ENCODE measurements around the gene IL31RA.

Gene IL31RA

GRCh38 chr5:55860288-55860687 is 9.1 kb downstream of the IL31RA start:
- DNase-seq (ENCODE audit: low read depth) = no peak

- no peak for DNase-seq (ENCODE audit: low read depth)
Observed at GRCh38 chr5:55860709-55861108, 9.6 kb downstream of the IL31RA start.

- no peak for DNase-seq (ENCODE audit: low read depth)
Observed at GRCh38 chr5:55864606-55865541, 13.7 kb downstream of the IL31RA start.

GRCh38 chr5:55865831-55866230 is 14.7 kb downstream of the IL31RA start:
- DNase-seq (ENCODE audit: low read depth) = peak; percentile 45

- no peak for DNase-seq (ENCODE audit: low read depth)
Observed at GRCh38 chr5:55866485-55866884, 15.3 kb downstream of the IL31RA start.

- DNase-seq (ENCODE audit: low read depth) = no peak
Observed at GRCh38 chr5:55866934-55867333, 15.8 kb downstream of the IL31RA start.

GRCh38 chr5:55868846-55869245 is 17.7 kb downstream of the IL31RA start:
- DNase-seq (ENCODE audit: low read depth) = peak; percentile 97

GRCh38 chr5:55869847-55870246 is 18.7 kb downstream of the IL31RA start:
- DNase-seq (ENCODE audit: low read depth) = no peak

GRCh38 chr5:55873234-55873633 is 22.1 kb downstream of the IL31RA start:
- DNase-seq (ENCODE audit: low read depth) = no peak

- no peak for DNase-seq (ENCODE audit: low read depth)
Observed at GRCh38 chr5:55877655-55878054, 26.5 kb downstream of the IL31RA start.

GRCh38 chr5:55880453-55880852 is 29.3 kb downstream of the IL31RA start:
- no peak for DNase-seq (ENCODE audit: low read depth)

GRCh38 chr5:55885359-55885758 is 34.2 kb downstream of the IL31RA start:
- no peak for DNase-seq (ENCODE audit: low read depth)

- no peak for DNase-seq (ENCODE audit: low read depth)
Observed at GRCh38 chr5:55888205-55888604, 37.0 kb downstream of the IL31RA start.

GRCh38 chr5:55892479-55892878 is 41.3 kb downstream of the IL31RA start:
- DNase-seq (ENCODE audit: low read depth) = no peak

- no peak for DNase-seq (ENCODE audit: low read depth)
Observed at GRCh38 chr5:55894135-55894534, 43.0 kb downstream of the IL31RA start.

GRCh38 chr5:55895346-55895745 is 44.2 kb downstream of the IL31RA start:
- no peak for DNase-seq (ENCODE audit: low read depth)

GRCh38 chr5:55896238-55896637 is 45.1 kb downstream of the IL31RA start:
- DNase-seq (ENCODE audit: low read depth) = no peak

- DNase-seq (ENCODE audit: low read depth) = no peak
Observed at GRCh38 chr5:55896663-55897062, 45.5 kb downstream of the IL31RA start.

- no peak for DNase-seq (ENCODE audit: low read depth)
Observed at GRCh38 chr5:55897206-55897894, 46.2 kb downstream of the IL31RA start.

- DNase-seq (ENCODE audit: low read depth) = peak; percentile 97
Observed at GRCh38 chr5:55897905-55898304, 46.7 kb downstream of the IL31RA start.

- peak; percentile 54 for DNase-seq (ENCODE audit: low read depth)
Observed at GRCh38 chr5:55899344-55899743, 48.2 kb downstream of the IL31RA start.

GRCh38 chr5:55900068-55900467 is 48.9 kb downstream of the IL31RA start:
- DNase-seq (ENCODE audit: low read depth) = no peak

- DNase-seq (ENCODE audit: low read depth) = no peak
Observed at GRCh38 chr5:55900776-55901175, 49.6 kb downstream of the IL31RA start.
